ENCODE measurements around the gene CNTN1.

DNA sequence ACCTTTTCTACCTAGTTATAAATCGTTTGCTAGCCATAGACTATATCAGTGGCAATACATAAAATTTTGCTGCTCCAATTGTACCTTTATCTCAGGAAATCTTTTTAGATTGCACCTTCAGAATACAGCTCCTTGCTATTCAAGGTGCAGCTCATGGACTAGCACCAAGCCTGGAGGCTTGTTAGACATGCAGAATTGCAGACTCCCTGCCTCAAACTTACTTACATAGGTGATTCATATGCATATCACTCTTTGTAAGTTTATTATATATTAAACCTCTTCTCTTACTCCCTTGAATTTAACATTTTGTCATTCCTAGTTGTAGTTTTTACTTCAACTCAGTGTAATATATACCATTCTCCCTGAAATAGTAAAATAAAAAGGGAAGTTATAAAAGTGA is 300.4 kb downstream of the CNTN1 start:
- TF ChIP-seq RAD21 (IDR thresholded peaks at IDR 0.05; ENCODE audit: low read length) (no peak), GABPA (IDR thresholded peaks at IDR 0.05; ENCODE audit: low read depth) (no peak), MXI1 (IDR thresholded peaks at IDR 0.05; ENCODE audit: low read depth, low read length) (no peak), TAF1 (IDR thresholded peaks at IDR 0.05; ENCODE audit: borderline replicate concordance, low read depth, low read length) (no peak), POLR2AphosphoS5 (IDR thresholded peaks at IDR 0.05; ENCODE audit: low read depth, low read length) (no peak)
- TF ChIP-seq, protein P1, sequence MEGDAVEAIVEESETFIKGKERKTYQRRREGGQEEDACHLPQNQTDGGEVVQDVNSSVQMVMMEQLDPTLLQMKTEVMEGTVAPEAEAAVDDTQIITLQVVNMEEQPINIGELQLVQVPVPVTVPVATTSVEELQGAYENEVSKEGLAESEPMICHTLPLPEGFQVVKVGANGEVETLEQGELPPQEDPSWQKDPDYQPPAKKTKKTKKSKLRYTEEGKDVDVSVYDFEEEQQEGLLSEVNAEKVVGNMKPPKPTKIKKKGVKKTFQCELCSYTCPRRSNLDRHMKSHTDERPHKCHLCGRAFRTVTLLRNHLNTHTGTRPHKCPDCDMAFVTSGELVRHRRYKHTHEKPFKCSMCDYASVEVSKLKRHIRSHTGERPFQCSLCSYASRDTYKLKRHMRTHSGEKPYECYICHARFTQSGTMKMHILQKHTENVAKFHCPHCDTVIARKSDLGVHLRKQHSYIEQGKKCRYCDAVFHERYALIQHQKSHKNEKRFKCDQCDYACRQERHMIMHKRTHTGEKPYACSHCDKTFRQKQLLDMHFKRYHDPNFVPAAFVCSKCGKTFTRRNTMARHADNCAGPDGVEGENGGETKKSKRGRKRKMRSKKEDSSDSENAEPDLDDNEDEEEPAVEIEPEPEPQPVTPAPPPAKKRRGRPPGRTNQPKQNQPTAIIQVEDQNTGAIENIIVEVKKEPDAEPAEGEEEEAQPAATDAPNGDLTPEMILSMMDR (IDR thresholded peaks at IDR 0.05): no peak
- TF ChIP-seq, protein P2, sequence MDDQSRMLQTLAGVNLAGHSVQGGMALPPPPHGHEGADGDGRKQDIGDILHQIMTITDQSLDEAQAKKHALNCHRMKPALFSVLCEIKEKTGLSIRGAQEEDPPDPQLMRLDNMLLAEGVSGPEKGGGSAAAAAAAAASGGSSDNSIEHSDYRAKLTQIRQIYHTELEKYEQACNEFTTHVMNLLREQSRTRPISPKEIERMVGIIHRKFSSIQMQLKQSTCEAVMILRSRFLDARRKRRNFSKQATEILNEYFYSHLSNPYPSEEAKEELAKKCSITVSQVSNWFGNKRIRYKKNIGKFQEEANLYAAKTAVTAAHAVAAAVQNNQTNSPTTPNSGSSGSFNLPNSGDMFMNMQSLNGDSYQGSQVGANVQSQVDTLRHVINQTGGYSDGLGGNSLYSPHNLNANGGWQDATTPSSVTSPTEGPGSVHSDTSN (IDR thresholded peaks at IDR 0.05): no peak
- TF ChIP-seq, protein P3, sequence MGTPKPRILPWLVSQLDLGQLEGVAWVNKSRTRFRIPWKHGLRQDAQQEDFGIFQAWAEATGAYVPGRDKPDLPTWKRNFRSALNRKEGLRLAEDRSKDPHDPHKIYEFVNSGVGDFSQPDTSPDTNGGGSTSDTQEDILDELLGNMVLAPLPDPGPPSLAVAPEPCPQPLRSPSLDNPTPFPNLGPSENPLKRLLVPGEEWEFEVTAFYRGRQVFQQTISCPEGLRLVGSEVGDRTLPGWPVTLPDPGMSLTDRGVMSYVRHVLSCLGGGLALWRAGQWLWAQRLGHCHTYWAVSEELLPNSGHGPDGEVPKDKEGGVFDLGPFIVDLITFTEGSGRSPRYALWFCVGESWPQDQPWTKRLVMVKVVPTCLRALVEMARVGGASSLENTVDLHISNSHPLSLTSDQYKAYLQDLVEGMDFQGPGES (IDR thresholded peaks at IDR 0.05; ENCODE audit: low read depth, low read length): no peak
